A549 (cell line): ENCODE results near the gene PALLD. TPM values are rescaled to one million over a fixed set of nuclear protein-coding genes. Genes with fewer than 3 reads are reported as not detected.

Experiments used
- ATAC-seq, 2 experiments: fragments of 200-7000 bp in 1 of 2; fragments of >200 bp in 1 of 2; cut with Nextera tagmentation in 1 of 2; cut with Tn5 transposase in 1 of 2; 3 replicates each; pipeline versions ENCODE4 v1.8.0 to v1.9.1; 2018 to 2020; ENCODE audit warnings: mild to moderate bottlenecking in 1 of 2, moderate library complexity in 1 of 2
- CTCF ChIA-PET: fragments of 300-600 bp; sonication (Branson Sonifier 250); formaldehyde crosslinking; extraction: SDS; loops from one replicate; lab custom pipeline; 2021; ENCODE audit warnings: antibody characterized with exemption, inconsistent platforms; lab: Yijun Ruan, JAX
- POLR2A ChIA-PET: fragments of 350-600 bp; formaldehyde crosslinking; extraction: SDS; loops from one replicate; lab custom pipeline; 2021; ENCODE audit warnings: antibody characterized with exemption, inconsistent platforms; lab: Yijun Ruan, JAX
- DNase-seq, 2 experiments: peaks; one replicate each; pipeline versions ENCODE4 v3.0.0 to v3.0.0-alpha.2; 2011 to 2016; ENCODE audit warnings: low read depth in 1 of 2, low spot score in 1 of 2
- FAIRE-seq: peaks from 2 replicates; lab custom pipeline; 2011; peaks lifted over from hg19 to GRCh38; lab: Jason Lieb, UNC
- H3K27ac ChIP-seq, 2 experiments: fragments of >200 bp; sonication (Bioruptor Twin); formaldehyde crosslinking; 3 replicates each; pipeline ENCODE4 v1.5.1; 2016 to 2017
- H3K4me1 ChIP-seq: fragments of >200 bp; sonication (Bioruptor Twin); formaldehyde crosslinking; 3 replicates; pipeline ENCODE4 v1.6.1; 2016
- H3K4me2 ChIP-seq: fragments of >200 bp; sonication (Bioruptor Twin); formaldehyde crosslinking; 3 replicates; pipeline ENCODE4 v1.6.1; 2016
- H3K4me3 ChIP-seq: fragments of >200 bp; sonication (Bioruptor Twin); formaldehyde crosslinking; 3 replicates; pipeline ENCODE4 v1.5.1; 2016
- H3K9me3 ChIP-seq: fragments of >200 bp; sonication (Bioruptor Twin); formaldehyde crosslinking; 3 replicates; pipeline ENCODE4 v1.6.1; 2016
- CBX2 ChIP-seq: fragments of 200-600 bp; sonication (generic); IDR thresholded peaks from 2 replicates; pipeline ENCODE4 v1.6.1; 2016; ENCODE audit warnings: low read depth, mild to moderate bottlenecking, borderline replicate concordance
- CBX8 ChIP-seq: fragments of 200-600 bp; sonication (generic); IDR thresholded peaks from 2 replicates; pipeline ENCODE4 v1.6.1; 2016
- EHMT2 ChIP-seq: fragments of 200-600 bp; sonication (generic); IDR thresholded peaks from 2 replicates; pipeline ENCODE4 v1.6.1; 2016; ENCODE audit warnings: antibody characterized with exemption, low read depth, mild to moderate bottlenecking, moderate library complexity
- ESRRA ChIP-seq: fragments of 150-350 bp; IDR thresholded peaks from 2 replicates; pipeline ENCODE4 v1.6.1; 2014; ENCODE audit warnings: mild to moderate bottlenecking, low read length, borderline replicate concordance
- FOSB ChIP-seq: fragments of 250-450 bp; sonication (Bioruptor Pico); IDR thresholded peaks from 2 replicates; pipeline ENCODE4 v1.5.0; 2020; ENCODE audit warnings: mild to moderate bottlenecking, moderate library complexity
- FOXS1 ChIP-seq: fragments of 250-450 bp; sonication (Bioruptor Pico); IDR thresholded peaks from 2 replicates; pipeline ENCODE4 v1.5.0; 2020; ENCODE audit warnings: mild to moderate bottlenecking, moderate library complexity
- GATA3 ChIP-seq: IDR thresholded peaks from 2 replicates; pipeline ENCODE4 v1.6.1; 2012; ENCODE audit warnings: borderline replicate concordance
- HDAC2 ChIP-seq: fragments of 200-600 bp; sonication (generic); IDR thresholded peaks from 2 replicates; pipeline ENCODE4 v1.6.1; 2016
- HEYL ChIP-seq: fragments of 250-450 bp; sonication (Bioruptor Pico); IDR thresholded peaks from 2 replicates; pipeline ENCODE4 v1.8.0; 2021; ENCODE audit warnings: mild to moderate bottlenecking, moderate library complexity
- HOXA7 ChIP-seq: fragments of 250-450 bp; sonication (Bioruptor Pico); IDR thresholded peaks from 2 replicates; pipeline ENCODE4 v1.5.0; 2020; ENCODE audit warnings: mild to moderate bottlenecking, moderate library complexity
- HOXB13 ChIP-seq: fragments of 250-450 bp; sonication (Bioruptor Pico); IDR thresholded peaks from 2 replicates; pipeline ENCODE4 v1.5.0; 2020; ENCODE audit warnings: low read depth, mild to moderate bottlenecking, moderate library complexity
- HOXB5 ChIP-seq: fragments of 250-450 bp; sonication (Bioruptor Pico); IDR thresholded peaks from 2 replicates; pipeline ENCODE4 v1.5.0; 2020; ENCODE audit warnings: mild to moderate bottlenecking, moderate library complexity
- JUN ChIP-seq, 2 experiments: fragments of >200 bp; sonication (Bioruptor Twin); formaldehyde crosslinking; IDR thresholded peaks; 2 replicates in 1 of 2; 3 replicates in 1 of 2; pipeline ENCODE4 v1.6.1; 2016 to 2017
- JUNB ChIP-seq: fragments of >200 bp; sonication (Bioruptor Twin); formaldehyde crosslinking; IDR thresholded peaks from 2 replicates; pipeline ENCODE4 v1.6.1; 2016
- MAFK ChIP-seq: fragments of 450-650 bp; IDR thresholded peaks from 2 replicates; pipeline ENCODE4 v1.6.1; 2014; ENCODE audit not compliant: partially characterized antibody
- MAZ ChIP-seq: fragments of 150-350 bp; IDR thresholded peaks from 2 replicates; pipeline ENCODE4 v1.6.1; 2014; ENCODE audit warnings: antibody characterized with exemption, low read depth, low read length, borderline replicate concordance
- MYC ChIP-seq: IDR thresholded peaks from 2 replicates; pipeline ENCODE4 v1.6.1; 2012; ENCODE audit warnings: mild to moderate bottlenecking, inconsistent platforms, low read length, improper control_type of control experiment, borderline replicate concordance
- NFE2L2 ChIP-seq: fragments of 150-350 bp; conservative IDR thresholded peaks from 2 replicates; pipeline ENCODE4 v1.6.1; 2014; ENCODE audit warnings: low read length
- RAD21 ChIP-seq, 2 experiments: fragments of >200 bp in 1 of 2; sonication (Bioruptor Twin) in 1 of 2; formaldehyde crosslinking in 1 of 2; IDR thresholded peaks in 1 of 2; conservative IDR thresholded peaks in 1 of 2; 2 replicates in 1 of 2; 3 replicates in 1 of 2; pipeline ENCODE4 v1.6.1; 2012 to 2018; ENCODE audit warnings: inconsistent platforms in 1 of 2
- RNF2 ChIP-seq: fragments of 200-600 bp; sonication (generic); IDR thresholded peaks from 2 replicates; pipeline ENCODE4 v1.6.1; 2016; ENCODE audit warnings: low read depth, mild to moderate bottlenecking, antibody characterized with exemption, moderate library complexity, borderline replicate concordance
- SMC3 ChIP-seq: fragments of >200 bp; sonication (Bioruptor Twin); formaldehyde crosslinking; IDR thresholded peaks from 3 replicates; pipeline ENCODE4 v1.6.1; 2018; ENCODE audit warnings: inconsistent platforms
- SREBF2 ChIP-seq: fragments of 450-650 bp; IDR thresholded peaks from 2 replicates; pipeline ENCODE4 v1.6.1; 2014; ENCODE audit warnings: mild to moderate bottlenecking, moderate library complexity
- WGBS: methylation state at CpG from one replicate; pipeline ENCODE4 v1.1.6; 2017; ENCODE audit errors: missing lambda C conversion rate; 5-methylcytosine and 5-hydroxymethylcytosine counted together
- polyA plus RNA-seq, 4 experiments: library from polyadenylated mRNA; depleted of rRNA in 3 of 4; stranded (reverse); fragments of >200 nt; fragmentation: RNase III in 1 of 4; extraction: RNeasy Plus Mini Kit Qiagen cat#74134 plus additional on column Dnase treatment in 1 of 4; gene quantifications; 2 replicates in 3 of 4; 3 replicates in 1 of 4; pipeline ENCODE4 v1.2.3, GENCODE V29; 2011 to 2017
- TF ChIP-seq, protein P1 (sequence below): IDR thresholded peaks from 2 replicates; pipeline ENCODE4 v1.6.1; 2012; ENCODE audit warnings: low read depth, borderline replicate concordance
- TF ChIP-seq, protein P2 (sequence below): fragments of 200-600 bp; sonication (generic); IDR thresholded peaks from 2 replicates; pipeline ENCODE4 v1.6.1; 2016; ENCODE audit warnings: antibody characterized with exemption, mild to moderate bottlenecking, moderate library complexity
- TF ChIP-seq, protein P3 (sequence below): fragments of >200 bp; sonication (Bioruptor Twin); formaldehyde crosslinking; IDR thresholded peaks from 3 replicates; pipeline ENCODE4 v1.5.1; 2016
- TF ChIP-seq, protein P4 (sequence below): fragments of >200 bp; sonication (Bioruptor Twin); formaldehyde crosslinking; IDR thresholded peaks from 2 replicates; pipeline ENCODE4 v1.6.1; 2016
- TF ChIP-seq, protein P5 (sequence below): IDR thresholded peaks from 2 replicates; pipeline ENCODE4 v1.6.1; 2012
- TF ChIP-seq, protein P6 (sequence below): fragments of >200 bp; sonication (Bioruptor Twin); formaldehyde crosslinking; IDR thresholded peaks from 3 replicates; pipeline ENCODE4 v1.6.1; 2016

PALLD gene
- polyA plus RNA-seq, 2 of the 4 experiments (the other 2 are of a cell fraction), result 88.8 to 113 TPM

DNA sequence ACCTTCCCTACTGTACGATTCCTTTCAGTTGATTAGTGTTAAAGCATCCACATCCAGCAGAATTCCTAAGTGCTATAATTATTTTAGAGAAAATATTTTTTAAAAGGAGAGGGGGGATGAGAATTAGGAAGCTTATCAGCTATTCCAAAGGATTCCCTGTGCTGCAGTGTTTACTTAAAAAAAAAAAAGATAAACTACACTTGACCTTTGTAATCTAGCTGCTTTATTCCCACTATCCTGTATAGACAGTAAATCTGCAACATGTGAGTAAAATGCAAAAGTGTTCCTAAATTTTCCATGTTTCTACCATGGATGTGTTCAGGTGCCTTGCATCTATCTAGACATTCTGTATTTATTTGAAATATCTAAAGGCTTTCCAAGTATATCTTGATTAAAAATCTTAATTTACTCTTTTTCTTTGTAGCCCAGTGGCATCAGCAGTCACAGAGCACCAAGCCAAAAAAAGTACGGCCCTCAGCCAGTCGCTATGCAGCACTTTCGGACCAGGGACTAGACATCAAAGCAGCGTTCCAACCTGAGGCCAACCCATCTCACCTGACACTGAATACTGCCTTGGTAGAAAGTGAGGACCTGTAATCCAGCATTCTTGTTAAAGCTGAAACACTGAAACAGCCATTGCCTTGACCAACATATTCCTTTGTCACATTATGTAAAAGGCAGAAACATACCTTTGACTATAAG, 429.1 kb downstream of the PALLD start:
- peaks cover 10% of the 10 kb centered on the region for H3K9me3 ChIP-seq
- no peak overlapping the region for H3K4me2 ChIP-seq
- H3K4me1 ChIP-seq, result peaks cover 6% of the 10 kb centered on the region; the same call in 1 of the 3 replicates
- H3K27ac ChIP-seq, result no peak overlapping the region
- H3K4me3 ChIP-seq, result no peak overlapping the region
- WGBS, result 97% methylated on average over 5 of the region's 5 CpGs
- TF ChIP-seq, protein P1, sequence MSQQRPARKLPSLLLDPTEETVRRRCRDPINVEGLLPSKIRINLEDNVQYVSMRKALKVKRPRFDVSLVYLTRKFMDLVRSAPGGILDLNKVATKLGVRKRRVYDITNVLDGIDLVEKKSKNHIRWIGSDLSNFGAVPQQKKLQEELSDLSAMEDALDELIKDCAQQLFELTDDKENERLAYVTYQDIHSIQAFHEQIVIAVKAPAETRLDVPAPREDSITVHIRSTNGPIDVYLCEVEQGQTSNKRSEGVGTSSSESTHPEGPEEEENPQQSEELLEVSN, result no peak
- TF ChIP-seq SMC3 (no peak), HEYL (no peak), GATA3 (no peak), JUNB (no peak), SREBF2 (no peak), HOXB13 (CRISPR knock-in tag) (no peak), CBX8 (no peak), JUN (IDR thresholded peaks at IDR 0.05) (no peak), MAZ (no peak), HOXB5 (CRISPR knock-in tag) (no peak), FOSB (CRISPR knock-in tag) (no peak), HOXA7 (CRISPR knock-in tag) (no peak), MYC (no peak)
- TF ChIP-seq, protein P2, sequence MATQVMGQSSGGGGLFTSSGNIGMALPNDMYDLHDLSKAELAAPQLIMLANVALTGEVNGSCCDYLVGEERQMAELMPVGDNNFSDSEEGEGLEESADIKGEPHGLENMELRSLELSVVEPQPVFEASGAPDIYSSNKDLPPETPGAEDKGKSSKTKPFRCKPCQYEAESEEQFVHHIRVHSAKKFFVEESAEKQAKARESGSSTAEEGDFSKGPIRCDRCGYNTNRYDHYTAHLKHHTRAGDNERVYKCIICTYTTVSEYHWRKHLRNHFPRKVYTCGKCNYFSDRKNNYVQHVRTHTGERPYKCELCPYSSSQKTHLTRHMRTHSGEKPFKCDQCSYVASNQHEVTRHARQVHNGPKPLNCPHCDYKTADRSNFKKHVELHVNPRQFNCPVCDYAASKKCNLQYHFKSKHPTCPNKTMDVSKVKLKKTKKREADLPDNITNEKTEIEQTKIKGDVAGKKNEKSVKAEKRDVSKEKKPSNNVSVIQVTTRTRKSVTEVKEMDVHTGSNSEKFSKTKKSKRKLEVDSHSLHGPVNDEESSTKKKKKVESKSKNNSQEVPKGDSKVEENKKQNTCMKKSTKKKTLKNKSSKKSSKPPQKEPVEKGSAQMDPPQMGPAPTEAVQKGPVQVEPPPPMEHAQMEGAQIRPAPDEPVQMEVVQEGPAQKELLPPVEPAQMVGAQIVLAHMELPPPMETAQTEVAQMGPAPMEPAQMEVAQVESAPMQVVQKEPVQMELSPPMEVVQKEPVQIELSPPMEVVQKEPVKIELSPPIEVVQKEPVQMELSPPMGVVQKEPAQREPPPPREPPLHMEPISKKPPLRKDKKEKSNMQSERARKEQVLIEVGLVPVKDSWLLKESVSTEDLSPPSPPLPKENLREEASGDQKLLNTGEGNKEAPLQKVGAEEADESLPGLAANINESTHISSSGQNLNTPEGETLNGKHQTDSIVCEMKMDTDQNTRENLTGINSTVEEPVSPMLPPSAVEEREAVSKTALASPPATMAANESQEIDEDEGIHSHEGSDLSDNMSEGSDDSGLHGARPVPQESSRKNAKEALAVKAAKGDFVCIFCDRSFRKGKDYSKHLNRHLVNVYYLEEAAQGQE, result no peak
- no peak for ATAC-seq
- POLR2A ChIA-PET, result no interaction called here
- CTCF ChIA-PET, result interaction anchor here (0.7 kb wide), 1 partner anchor 641 kb away, joined by 3 read pairs; no protein-coding TSS in a partner anchor
- DNase-seq, result no peak
- no peak for FAIRE-seq

DNA sequence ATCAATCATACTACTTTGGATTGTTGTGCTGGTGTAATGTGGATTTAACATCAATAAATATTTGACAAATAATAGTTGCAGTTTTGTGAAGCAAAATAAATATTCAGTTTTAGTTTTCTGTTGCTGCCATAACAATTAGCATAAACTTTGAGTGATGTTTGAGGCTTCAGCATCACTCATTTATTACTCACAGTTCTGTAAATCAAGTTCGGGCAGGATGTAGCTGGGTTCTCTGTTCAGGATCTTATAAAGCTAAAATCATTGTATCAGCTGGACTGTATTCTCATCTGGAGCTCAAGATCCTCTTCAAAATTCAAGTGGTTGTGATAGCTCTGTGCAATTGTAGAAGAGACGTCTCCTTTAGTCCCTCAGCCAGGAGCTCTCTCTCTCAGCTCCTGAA, 431.5 kb downstream of the PALLD start:
- ATAC-seq (no peak), DNase-seq (no peak), FAIRE-seq (no peak)
- Histone ChIP-seq H3K9me3 (peaks cover 30% of the 10 kb centered on the region), H3K4me3 (no peak overlapping the region), H3K4me1 (peaks cover 3% of the 10 kb centered on the region; the same call in 1 of the 3 replicates), H3K27ac (no peak overlapping the region), H3K4me2 (no peak overlapping the region)
- ChIA-PET CTCF (no interaction called here), POLR2A (no interaction called here)
- TF ChIP-seq EHMT2 (no peak), MYC (no peak), MAFK (no peak), NFE2L2 (no peak), FOSB (CRISPR knock-in tag) (no peak), RAD21 (conservative IDR thresholded peaks at IDR 0.05 in 1 of 2, IDR thresholded peaks at IDR 0.05 in 1 of 2) (no peak), RNF2 (no peak), HDAC2 (no peak), CBX2 (no peak), HOXB5 (CRISPR knock-in tag) (no peak), FOXS1 (CRISPR knock-in tag) (no peak), ESRRA (no peak)
- TF ChIP-seq, protein P3, sequence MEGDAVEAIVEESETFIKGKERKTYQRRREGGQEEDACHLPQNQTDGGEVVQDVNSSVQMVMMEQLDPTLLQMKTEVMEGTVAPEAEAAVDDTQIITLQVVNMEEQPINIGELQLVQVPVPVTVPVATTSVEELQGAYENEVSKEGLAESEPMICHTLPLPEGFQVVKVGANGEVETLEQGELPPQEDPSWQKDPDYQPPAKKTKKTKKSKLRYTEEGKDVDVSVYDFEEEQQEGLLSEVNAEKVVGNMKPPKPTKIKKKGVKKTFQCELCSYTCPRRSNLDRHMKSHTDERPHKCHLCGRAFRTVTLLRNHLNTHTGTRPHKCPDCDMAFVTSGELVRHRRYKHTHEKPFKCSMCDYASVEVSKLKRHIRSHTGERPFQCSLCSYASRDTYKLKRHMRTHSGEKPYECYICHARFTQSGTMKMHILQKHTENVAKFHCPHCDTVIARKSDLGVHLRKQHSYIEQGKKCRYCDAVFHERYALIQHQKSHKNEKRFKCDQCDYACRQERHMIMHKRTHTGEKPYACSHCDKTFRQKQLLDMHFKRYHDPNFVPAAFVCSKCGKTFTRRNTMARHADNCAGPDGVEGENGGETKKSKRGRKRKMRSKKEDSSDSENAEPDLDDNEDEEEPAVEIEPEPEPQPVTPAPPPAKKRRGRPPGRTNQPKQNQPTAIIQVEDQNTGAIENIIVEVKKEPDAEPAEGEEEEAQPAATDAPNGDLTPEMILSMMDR, result no peak
- TF ChIP-seq, protein P1, result no peak
- TF ChIP-seq, protein P4, sequence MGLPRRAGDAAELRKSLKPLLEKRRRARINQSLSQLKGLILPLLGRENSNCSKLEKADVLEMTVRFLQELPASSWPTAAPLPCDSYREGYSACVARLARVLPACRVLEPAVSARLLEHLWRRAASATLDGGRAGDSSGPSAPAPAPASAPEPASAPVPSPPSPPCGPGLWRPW, result no peak
- TF ChIP-seq, protein P5, sequence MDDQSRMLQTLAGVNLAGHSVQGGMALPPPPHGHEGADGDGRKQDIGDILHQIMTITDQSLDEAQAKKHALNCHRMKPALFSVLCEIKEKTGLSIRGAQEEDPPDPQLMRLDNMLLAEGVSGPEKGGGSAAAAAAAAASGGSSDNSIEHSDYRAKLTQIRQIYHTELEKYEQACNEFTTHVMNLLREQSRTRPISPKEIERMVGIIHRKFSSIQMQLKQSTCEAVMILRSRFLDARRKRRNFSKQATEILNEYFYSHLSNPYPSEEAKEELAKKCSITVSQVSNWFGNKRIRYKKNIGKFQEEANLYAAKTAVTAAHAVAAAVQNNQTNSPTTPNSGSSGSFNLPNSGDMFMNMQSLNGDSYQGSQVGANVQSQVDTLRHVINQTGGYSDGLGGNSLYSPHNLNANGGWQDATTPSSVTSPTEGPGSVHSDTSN, result no peak
- TF ChIP-seq, protein P6, sequence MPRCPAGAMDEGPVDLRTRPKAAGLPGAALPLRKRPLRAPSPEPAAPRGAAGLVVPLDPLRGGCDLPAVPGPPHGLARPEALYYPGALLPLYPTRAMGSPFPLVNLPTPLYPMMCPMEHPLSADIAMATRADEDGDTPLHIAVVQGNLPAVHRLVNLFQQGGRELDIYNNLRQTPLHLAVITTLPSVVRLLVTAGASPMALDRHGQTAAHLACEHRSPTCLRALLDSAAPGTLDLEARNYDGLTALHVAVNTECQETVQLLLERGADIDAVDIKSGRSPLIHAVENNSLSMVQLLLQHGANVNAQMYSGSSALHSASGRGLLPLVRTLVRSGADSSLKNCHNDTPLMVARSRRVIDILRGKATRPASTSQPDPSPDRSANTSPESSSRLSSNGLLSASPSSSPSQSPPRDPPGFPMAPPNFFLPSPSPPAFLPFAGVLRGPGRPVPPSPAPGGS, result no peak
- 90% methylated on average over 2 of the region's 2 CpGs for WGBS
